ENCODE measurements around the gene PPIE. TPM values are rescaled to one million over a fixed set of nuclear protein-coding genes. Genes with fewer than 3 reads are reported as not detected.
"Not testable (repeated sequence)": the region's sequence is repeated elsewhere in the genome, so short reads cannot be mapped to it uniquely, and the experiment has no call there.

The PPIE gene
- total RNA-seq, 1 donor from 2014 or later, result 32.4 TPM

DNA sequence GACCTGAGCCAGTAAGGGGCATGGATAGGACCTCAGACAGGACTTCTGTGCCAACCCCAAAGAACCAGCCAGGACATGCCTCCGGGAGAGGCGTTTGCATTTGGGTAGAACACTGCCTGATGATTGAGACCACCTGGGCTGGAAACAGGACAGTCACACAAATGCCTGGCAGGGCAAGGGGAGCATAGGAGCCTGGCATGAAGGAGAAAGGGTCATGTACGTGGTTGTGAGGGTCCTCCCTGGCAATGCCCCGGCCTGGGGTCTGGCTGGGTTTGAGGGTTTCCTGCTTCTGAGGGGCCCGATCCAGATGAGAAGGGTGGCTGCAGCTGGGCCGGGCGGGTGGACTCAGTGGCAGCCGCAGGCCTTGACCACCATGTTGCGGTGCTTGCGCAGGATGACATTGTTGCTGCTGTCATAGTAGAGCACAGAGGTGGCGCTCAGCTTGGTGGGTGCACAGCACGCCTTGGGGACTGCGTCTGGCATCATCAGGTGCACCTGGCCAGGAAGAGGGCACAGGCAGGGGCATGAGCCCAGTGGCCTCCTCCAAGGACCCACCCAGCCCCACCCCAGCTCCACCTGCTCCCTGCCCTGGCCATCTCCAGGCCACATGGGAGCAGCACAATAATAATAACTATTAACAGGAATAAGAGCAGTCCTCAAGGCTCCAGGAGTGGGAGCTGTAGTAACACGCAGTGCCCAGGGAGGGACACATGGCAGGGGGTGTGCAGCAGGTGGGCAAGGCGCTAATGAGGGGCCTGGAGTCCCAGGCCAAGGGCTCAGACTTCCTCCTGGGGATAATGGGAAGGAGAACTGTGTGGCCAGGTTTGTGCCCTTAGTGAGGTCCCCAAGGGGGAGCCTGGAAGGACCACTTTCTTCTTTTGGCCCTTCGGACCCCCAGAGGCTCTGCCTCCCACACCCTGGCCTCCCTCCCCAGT, 21.7 kb downstream of the PPIE start:
- H3K9me3 ChIP-seq, result no peaks in the 10 kb centered on the region
- DNase-seq (ENCODE audit: extremely low spot score in 2 of 2), result no peak
- TF ChIP-seq POLR2AphosphoS5 (IDR thresholded peaks at IDR 0.05; ENCODE audit: insufficient read depth in 1 of 2, low read depth in 1 of 2), result no peak
- no peak for TF ChIP-seq POLR2A (IDR thresholded peaks at IDR 0.05)
- TF ChIP-seq, protein P1, sequence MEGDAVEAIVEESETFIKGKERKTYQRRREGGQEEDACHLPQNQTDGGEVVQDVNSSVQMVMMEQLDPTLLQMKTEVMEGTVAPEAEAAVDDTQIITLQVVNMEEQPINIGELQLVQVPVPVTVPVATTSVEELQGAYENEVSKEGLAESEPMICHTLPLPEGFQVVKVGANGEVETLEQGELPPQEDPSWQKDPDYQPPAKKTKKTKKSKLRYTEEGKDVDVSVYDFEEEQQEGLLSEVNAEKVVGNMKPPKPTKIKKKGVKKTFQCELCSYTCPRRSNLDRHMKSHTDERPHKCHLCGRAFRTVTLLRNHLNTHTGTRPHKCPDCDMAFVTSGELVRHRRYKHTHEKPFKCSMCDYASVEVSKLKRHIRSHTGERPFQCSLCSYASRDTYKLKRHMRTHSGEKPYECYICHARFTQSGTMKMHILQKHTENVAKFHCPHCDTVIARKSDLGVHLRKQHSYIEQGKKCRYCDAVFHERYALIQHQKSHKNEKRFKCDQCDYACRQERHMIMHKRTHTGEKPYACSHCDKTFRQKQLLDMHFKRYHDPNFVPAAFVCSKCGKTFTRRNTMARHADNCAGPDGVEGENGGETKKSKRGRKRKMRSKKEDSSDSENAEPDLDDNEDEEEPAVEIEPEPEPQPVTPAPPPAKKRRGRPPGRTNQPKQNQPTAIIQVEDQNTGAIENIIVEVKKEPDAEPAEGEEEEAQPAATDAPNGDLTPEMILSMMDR (IDR thresholded peaks at IDR 0.05), result no peak
- no peak overlapping the region for H3K27ac ChIP-seq
- no peaks in the 10 kb centered on the region for H3K4me1 ChIP-seq
- no peaks in the 10 kb centered on the region for H3K27me3 ChIP-seq
- intact Hi-C loops (cut with DNase I), result no loop called here
- peaks cover 0 to 19% of the 10 kb centered on the region in 2 donors for H3K36me3 ChIP-seq
- no peak overlapping the region for H3K4me3 ChIP-seq

DNA sequence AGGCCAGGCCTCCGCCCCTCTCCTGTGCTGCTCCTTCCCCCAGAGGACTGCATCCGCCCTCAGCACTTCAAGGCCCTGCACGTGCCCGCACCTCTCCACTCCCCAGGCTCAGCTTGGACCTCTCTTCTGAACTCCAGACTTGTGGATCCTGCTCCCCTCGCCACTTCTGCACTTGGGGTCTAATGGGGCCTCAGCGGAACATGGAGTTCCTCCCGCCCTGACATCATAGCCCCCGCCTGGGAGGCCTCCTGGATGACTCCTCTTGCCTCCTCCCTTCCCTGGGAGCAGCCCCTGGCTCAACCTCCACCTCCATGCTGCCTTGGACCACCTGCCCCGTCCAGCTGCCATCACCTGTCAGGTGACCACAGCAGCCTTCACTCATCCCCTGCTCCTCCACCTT, 22.3 kb downstream of the PPIE start:
- DNase-seq (ENCODE audit: extremely low spot score in 2 of 2), result no peak
- Histone ChIP-seq H3K9me3 (no peaks in the 10 kb centered on the region), H3K4me1 (no peaks in the 10 kb centered on the region), H3K4me3 (no peak overlapping the region), H3K36me3 (peaks cover 0 to 12% of the 10 kb centered on the region in 2 donors), H3K27me3 (no peaks in the 10 kb centered on the region), H3K27ac (no peak overlapping the region)
- no peak for TF ChIP-seq POLR2A (IDR thresholded peaks at IDR 0.05)
- TF ChIP-seq, protein P1 (IDR thresholded peaks at IDR 0.05), result no peak
- TF ChIP-seq POLR2AphosphoS5 (IDR thresholded peaks at IDR 0.05; ENCODE audit: insufficient read depth in 1 of 2, low read depth in 1 of 2), result no peak
- intact Hi-C loops (cut with DNase I), result no loop called here

DNA sequence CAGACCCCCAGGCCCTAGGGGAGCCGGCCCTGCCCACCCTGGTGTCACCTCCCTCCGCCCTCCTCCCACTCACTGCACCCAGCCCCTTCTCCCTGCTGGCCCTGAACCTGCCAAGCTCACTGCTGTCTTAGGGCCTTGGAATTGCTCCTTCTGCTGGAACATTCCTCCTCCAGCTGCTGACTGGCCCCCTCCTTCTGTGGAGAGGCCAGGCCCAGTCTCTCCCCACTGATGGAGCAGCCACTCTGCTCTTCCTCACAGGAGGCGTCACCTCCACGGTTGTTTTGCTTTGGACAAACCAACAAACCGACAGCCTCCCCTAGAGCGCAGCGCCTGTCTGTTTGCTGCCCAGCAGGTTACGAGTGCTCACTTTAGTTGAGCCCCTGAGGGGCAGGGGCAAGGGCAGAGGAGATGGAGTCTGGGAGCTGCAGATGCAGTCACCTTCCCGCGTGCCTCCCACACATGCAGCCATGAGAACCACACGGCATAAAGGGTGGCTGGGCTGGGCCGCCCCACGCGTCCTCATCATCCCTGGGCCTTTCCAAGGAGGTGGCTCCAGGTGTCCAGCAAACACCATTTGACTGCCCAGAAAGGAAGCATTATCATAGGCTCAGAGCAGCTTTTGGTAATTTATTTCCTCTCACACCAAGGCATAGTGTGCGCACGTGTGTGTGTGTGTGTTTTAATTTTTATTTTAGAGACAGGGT, 23.0 kb downstream of the PPIE start:
- Histone ChIP-seq H3K9me3 (no peaks in the 10 kb centered on the region), H3K4me1 (no peaks in the 10 kb centered on the region), H3K27me3 (no peaks in the 10 kb centered on the region), H3K36me3 (peaks cover 0 to 9% of the 10 kb centered on the region in 2 donors), H3K27ac (no peak overlapping the region), H3K4me3 (no peak overlapping the region)
- TF ChIP-seq, protein P1 (IDR thresholded peaks at IDR 0.05), result no peak
- TF ChIP-seq POLR2AphosphoS5 (IDR thresholded peaks at IDR 0.05; ENCODE audit: insufficient read depth in 1 of 2, low read depth in 1 of 2) (no peak), POLR2A (IDR thresholded peaks at IDR 0.05) (no peak)
- intact Hi-C loops (cut with DNase I), result no loop called here
- DNase-seq (ENCODE audit: extremely low spot score in 2 of 2), result no peak

DNA sequence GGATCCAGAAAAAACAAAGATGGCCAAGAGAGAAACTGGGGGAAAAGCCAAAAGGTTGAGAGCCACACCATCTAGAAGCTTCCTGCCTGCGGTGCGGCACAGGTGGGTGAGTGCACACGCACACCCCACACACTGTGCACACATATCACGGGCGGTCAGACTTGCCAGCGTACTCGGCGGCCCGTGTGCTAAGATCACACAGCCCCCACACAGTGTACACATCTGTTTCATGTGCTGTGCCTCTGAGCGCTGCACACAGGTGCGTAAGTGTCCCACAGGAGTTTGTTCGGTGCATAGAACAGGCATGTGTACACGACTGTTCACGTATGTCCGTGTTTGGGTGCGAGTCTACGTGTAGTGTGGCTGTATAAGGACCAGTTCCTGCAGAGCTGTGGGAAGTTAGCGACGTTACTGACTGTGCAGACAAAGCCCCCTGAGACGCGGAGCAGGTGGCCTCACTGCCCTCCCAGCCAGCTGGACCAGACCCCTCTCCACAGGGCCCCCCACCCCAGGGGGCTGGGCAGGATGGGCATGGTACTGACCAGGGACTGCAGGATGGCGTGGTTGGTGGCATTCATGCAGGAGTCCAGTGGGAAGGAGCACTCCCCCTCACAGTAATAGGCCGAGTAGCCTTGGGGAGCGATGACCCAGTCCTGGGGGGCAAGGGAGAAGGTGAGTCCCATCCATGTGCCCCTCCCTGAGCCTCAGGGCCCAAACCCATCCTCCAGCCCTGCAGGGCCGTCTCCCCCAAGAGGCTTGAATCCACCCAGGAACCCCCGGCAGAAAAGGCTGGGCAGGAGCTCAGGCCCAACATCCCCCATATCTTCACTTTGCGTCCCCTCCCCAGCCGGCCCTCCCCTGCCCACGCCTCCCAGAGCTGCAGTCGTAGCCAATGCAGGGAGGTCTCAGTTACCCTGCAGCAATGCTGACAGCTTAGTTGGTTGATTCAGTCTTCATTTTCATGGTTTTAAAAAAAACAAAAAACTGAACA, 24.2 kb downstream of the PPIE start:
- H3K36me3 ChIP-seq, result peaks cover 0 to 5% of the 10 kb centered on the region in 2 donors
- H3K27ac ChIP-seq, result no peak overlapping the region
- no peak for TF ChIP-seq POLR2AphosphoS5 (IDR thresholded peaks at IDR 0.05; ENCODE audit: insufficient read depth in 1 of 2, low read depth in 1 of 2)
- TF ChIP-seq, protein P1 (IDR thresholded peaks at IDR 0.05), result no peak
- no peak for TF ChIP-seq POLR2A (IDR thresholded peaks at IDR 0.05)
- no peak overlapping the region for H3K4me3 ChIP-seq
- no peaks in the 10 kb centered on the region for H3K4me1 ChIP-seq
- no peaks in the 10 kb centered on the region for H3K27me3 ChIP-seq
- H3K9me3 ChIP-seq, result no peaks in the 10 kb centered on the region
- intact Hi-C loops (cut with DNase I), result no loop called here
- no peak for DNase-seq (ENCODE audit: extremely low spot score in 2 of 2)

DNA sequence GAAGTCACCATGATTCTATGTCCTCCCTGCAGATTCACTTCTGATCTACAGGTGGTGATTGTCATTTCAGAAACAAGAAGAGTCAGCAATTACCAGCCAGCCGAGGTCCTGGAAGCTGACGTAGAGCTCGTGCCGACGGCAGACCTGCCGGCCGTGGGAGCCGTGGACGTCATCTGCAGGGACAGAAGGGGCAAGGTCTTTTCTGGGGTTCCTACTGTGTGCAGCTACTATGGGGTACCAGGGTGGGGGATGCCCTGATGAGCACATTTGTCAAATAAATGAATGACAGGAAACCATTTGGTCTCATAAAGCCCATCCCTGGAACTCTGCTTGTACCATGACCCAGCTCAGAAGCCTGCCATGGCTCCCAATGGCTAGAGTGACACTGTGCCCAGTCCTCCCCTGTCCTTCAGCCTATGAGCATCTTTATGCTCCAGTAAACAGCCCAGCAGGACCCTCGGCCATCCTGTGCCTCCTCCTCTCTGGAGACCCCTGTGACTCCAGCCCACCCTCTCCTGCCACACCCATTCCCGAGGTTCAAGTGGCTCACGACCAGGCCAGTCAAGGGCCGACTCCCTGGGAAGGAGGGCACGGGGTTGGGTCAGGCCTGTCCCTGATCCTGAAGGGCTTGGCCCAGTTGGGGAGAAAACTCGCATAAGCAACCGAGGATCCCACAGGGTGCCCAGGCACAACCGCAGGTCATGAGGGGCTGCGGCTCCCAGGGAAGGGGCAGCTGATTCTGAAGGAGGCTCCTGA, 25.1 kb downstream of the PPIE start:
- H3K27me3 ChIP-seq; H3K4me1 ChIP-seq; DNase-seq (ENCODE audit: extremely low spot score in 2 of 2); H3K27ac ChIP-seq; intact Hi-C loops (cut with DNase I); H3K36me3 ChIP-seq; H3K9me3 ChIP-seq; H3K4me3 ChIP-seq: not testable (repeated sequence)

DNA sequence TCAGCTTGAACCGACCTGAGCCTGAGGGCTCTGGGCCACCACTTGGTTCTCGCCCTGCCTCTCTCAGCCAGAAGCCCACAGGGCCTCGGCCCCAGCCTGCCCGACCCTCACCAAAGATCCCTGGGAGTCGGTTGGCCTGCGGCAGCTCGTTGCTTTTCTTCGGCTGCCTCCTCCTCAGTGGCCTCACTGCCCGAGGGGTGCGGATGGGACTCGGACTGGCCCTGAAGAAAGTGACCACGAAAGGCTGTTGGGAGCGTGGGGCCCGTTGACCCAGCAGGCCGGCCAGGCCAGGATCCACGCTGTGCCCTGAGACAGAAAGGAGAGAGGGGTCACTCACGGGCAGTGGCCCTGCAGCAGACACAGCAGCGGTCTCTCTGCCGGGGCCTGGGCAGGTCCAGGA, 25.8 kb downstream of the PPIE start:
- intact Hi-C loops (cut with DNase I); H3K4me3 ChIP-seq; H3K27me3 ChIP-seq; H3K4me1 ChIP-seq; DNase-seq (ENCODE audit: extremely low spot score in 2 of 2); H3K9me3 ChIP-seq; H3K36me3 ChIP-seq; H3K27ac ChIP-seq: not testable (repeated sequence)

DNA sequence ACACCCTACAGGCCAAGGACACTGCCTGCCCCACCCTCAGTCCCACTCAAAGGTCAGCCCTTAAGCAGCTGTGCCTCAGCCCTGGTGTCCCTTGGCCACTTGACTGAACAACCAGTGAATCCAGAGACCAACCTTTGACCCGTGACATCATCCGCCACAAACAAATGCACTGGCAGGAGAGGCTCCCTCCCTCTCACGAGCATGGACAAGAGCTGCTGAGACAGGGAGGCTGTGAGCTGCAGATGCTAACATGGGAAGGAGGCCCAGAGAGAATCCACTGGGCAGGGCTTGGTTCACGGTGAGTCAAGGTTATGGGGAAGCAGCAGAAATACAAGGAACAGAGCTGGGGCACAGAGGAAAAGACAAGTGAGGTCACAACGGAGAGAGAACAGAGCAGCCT, 27.8 kb downstream of the PPIE start:
- intact Hi-C loops (cut with DNase I); H3K27ac ChIP-seq; H3K9me3 ChIP-seq; H3K4me1 ChIP-seq; H3K4me3 ChIP-seq; H3K36me3 ChIP-seq; H3K27me3 ChIP-seq; DNase-seq (ENCODE audit: extremely low spot score in 2 of 2): not testable (repeated sequence)
